IMR-90 (cell line): ENCODE measurements around the gene SYNM. TPM values are rescaled to one million over a fixed set of nuclear protein-coding genes. Genes with fewer than 3 reads are reported as not detected.

Source experiments
- ATAC-seq: fragments of 200-7000 bp; cut with Tn5 transposase; 2 replicates; pipeline ENCODE4 v1.9.1; 2020; ENCODE audit warnings: low read depth, mild to moderate bottlenecking, moderate library complexity
- BruUV-seq: library from RNA; stranded (reverse); fragments of 400-500 nt; replicated peaks from 2 replicates; lab custom pipeline; 2021; lab: Mats Ljungman, UMichigan
- CTCF ChIA-PET: fragments of 300-600 bp; formaldehyde crosslinking; extraction: SDS; loops from one replicate; lab custom pipeline; 2021; ENCODE audit warnings: antibody characterized with exemption; lab: Yijun Ruan, JAX
- POLR2A ChIA-PET: fragments of 300-600 bp; sonication (Branson Sonifier 250); formaldehyde crosslinking; loops from one replicate; lab custom pipeline; 2022; ENCODE audit warnings: antibody characterized with exemption; ENCODE audit not compliant: unreplicated experiment; lab: Charles Lee
- DNase-seq: peaks from one replicate; pipeline ENCODE4 v3.0.0; 2013
- H2AFZ ChIP-seq: replicated peaks from 2 replicates; pipeline ENCODE3; 2013; ENCODE audit warnings: low read length, mild to moderate bottlenecking; ENCODE audit not compliant: poor library complexity
- H2AK5ac ChIP-seq: 2 replicates; pipeline ENCODE4 v1.6.1; 2013; ENCODE audit warnings: low read depth, low read length, inconsistent platforms
- H2AK9ac ChIP-seq: replicated peaks from 2 replicates; pipeline ENCODE3; 2013; ENCODE audit warnings: mild to moderate bottlenecking, low read depth, low read length, moderate library complexity; ENCODE audit not compliant: poor library complexity
- H2BK120ac ChIP-seq: 2 replicates; pipeline ENCODE4 v1.6.1; 2013; ENCODE audit warnings: low read depth, low read length, inconsistent platforms
- H2BK15ac ChIP-seq: 3 replicates; pipeline ENCODE4 v1.6.1; 2013; ENCODE audit warnings: low read depth, low read length, inconsistent platforms
- H2BK20ac ChIP-seq: 2 replicates; pipeline ENCODE4 v1.6.1; 2013; ENCODE audit warnings: low read depth, mild to moderate bottlenecking, inconsistent platforms, low read length, moderate library complexity
- H2BK5ac ChIP-seq: 2 replicates; pipeline ENCODE4 v1.6.1; 2013; ENCODE audit warnings: mild to moderate bottlenecking, low read depth, low read length, inconsistent platforms; ENCODE audit not compliant: poor library complexity, severe bottlenecking
- H3K14ac ChIP-seq: replicated peaks from 2 replicates; pipeline ENCODE4 v1.6.1; 2013; ENCODE audit warnings: low read depth, low read length, inconsistent platforms
- H3K18ac ChIP-seq: 2 replicates; pipeline ENCODE4 v1.6.1; 2013; ENCODE audit warnings: low read depth, low read length, control low read depth
- H3K23ac ChIP-seq: 2 replicates; pipeline ENCODE4 v1.6.1; 2013; ENCODE audit warnings: low read depth, low read length, inconsistent platforms
- H3K27ac ChIP-seq: 2 replicates; pipeline ENCODE4 v1.5.1; 2013; ENCODE audit warnings: mild to moderate bottlenecking, control low read depth, low read length; ENCODE audit not compliant: insufficient read depth
- H3K27me3 ChIP-seq: 2 replicates; pipeline ENCODE4 v1.6.1; 2013; ENCODE audit warnings: low read length; ENCODE audit not compliant: control insufficient read depth, insufficient read depth
- H3K36me3 ChIP-seq: 2 replicates; pipeline ENCODE4 v1.6.1; 2013; ENCODE audit warnings: low read length, mixed read lengths; ENCODE audit not compliant: control insufficient read depth, insufficient read depth
- H3K4ac ChIP-seq: 2 replicates; pipeline ENCODE4 v1.6.1; 2013; ENCODE audit warnings: low read depth, low read length, inconsistent platforms
- H3K4me1 ChIP-seq: 2 replicates; pipeline ENCODE4 v1.6.1; 2013; ENCODE audit warnings: low read length, mixed read lengths; ENCODE audit not compliant: control insufficient read depth, insufficient read depth
- H3K4me2 ChIP-seq: 2 replicates; pipeline ENCODE4 v1.6.1; 2013; ENCODE audit warnings: low read depth, mild to moderate bottlenecking, control low read depth, low read length, moderate library complexity
- H3K4me3 ChIP-seq: 2 replicates; pipeline ENCODE4 v1.5.1; 2013; ENCODE audit warnings: low read depth, mild to moderate bottlenecking, control low read depth, low read length, moderate library complexity; ENCODE audit not compliant: insufficient read depth
- H3K56ac ChIP-seq: 2 replicates; pipeline ENCODE4 v1.6.1; 2013; ENCODE audit warnings: low read length, inconsistent platforms; ENCODE audit not compliant: insufficient read depth; ENCODE audit errors: extremely low read depth
- H3K79me1 ChIP-seq, 2 experiments: 2 replicates each; pipeline ENCODE4 v1.6.1; 2013; ENCODE audit warnings: low read length in 2 of 2, inconsistent platforms in 1 of 2, low read depth in 1 of 2
- H3K9ac ChIP-seq: 2 replicates; pipeline ENCODE4 v1.6.1; 2013; ENCODE audit warnings: low read depth, low read length, control low read depth
- H3K9me1 ChIP-seq: 2 replicates; pipeline ENCODE4 v1.6.1; 2013; ENCODE audit warnings: low read length, inconsistent platforms; ENCODE audit not compliant: insufficient read depth
- H3K9me3 ChIP-seq: 2 replicates; pipeline ENCODE4 v1.6.1; 2013; ENCODE audit warnings: low read length; ENCODE audit not compliant: control insufficient read depth, insufficient read depth
- H4K20me1 ChIP-seq: 2 replicates; pipeline ENCODE4 v1.6.1; 2013; ENCODE audit warnings: low read length, inconsistent platforms; ENCODE audit not compliant: insufficient read depth
- H4K5ac ChIP-seq: 2 replicates; pipeline ENCODE4 v1.6.1; 2013; ENCODE audit warnings: mild to moderate bottlenecking, low read depth, low read length, control low read depth
- H4K8ac ChIP-seq, 2 experiments: 2 replicates each; pipeline ENCODE4 v1.6.1; 2013; ENCODE audit warnings: low read depth in 2 of 2, low read length in 2 of 2, control low read depth in 1 of 2, inconsistent platforms in 1 of 2
- H4K91ac ChIP-seq: 2 replicates; pipeline ENCODE4 v1.6.1; 2013; ENCODE audit warnings: low read depth, low read length, inconsistent platforms; ENCODE audit not compliant: insufficient read depth
- BHLHE40 ChIP-seq: fragments of 150-350 bp; IDR thresholded peaks from 2 replicates; pipeline ENCODE4 v1.6.1; 2016; ENCODE audit warnings: mild to moderate bottlenecking, low read depth, low read length
- CEBPB ChIP-seq: IDR thresholded peaks from 2 replicates; pipeline ENCODE4 v1.6.1; 2012; ENCODE audit warnings: low read depth, low read length, improper control_type of control experiment
- CHD1 ChIP-seq: IDR thresholded peaks from 2 replicates; pipeline ENCODE4 v1.6.1; 2012; ENCODE audit warnings: low read depth, low read length, improper control_type of control experiment
- CTCF ChIP-seq: conservative IDR thresholded peaks from 2 replicates; pipeline ENCODE4 v1.5.1; 2012; ENCODE audit warnings: mild to moderate bottlenecking, low read depth, low read length, improper control_type of control experiment
- FOS ChIP-seq: fragments of 150-350 bp; IDR thresholded peaks from 2 replicates; pipeline ENCODE4 v1.6.1; 2016; ENCODE audit warnings: low read depth, low read length
- MAZ ChIP-seq: IDR thresholded peaks from 2 replicates; pipeline ENCODE4 v1.6.1; 2012; ENCODE audit warnings: low read depth, mild to moderate bottlenecking, low read length, improper control_type of control experiment, moderate library complexity, borderline replicate concordance
- NFE2L2 ChIP-seq: fragments of 150-350 bp; IDR thresholded peaks from 2 replicates; pipeline ENCODE4 v1.6.1; 2016; ENCODE audit warnings: low read depth, mild to moderate bottlenecking, low read length
- POLR2A ChIP-seq: IDR thresholded peaks from 2 replicates; pipeline ENCODE4 v1.6.1; 2012; ENCODE audit warnings: mild to moderate bottlenecking, low read depth, low read length
- RAD21 ChIP-seq: IDR thresholded peaks from 2 replicates; pipeline ENCODE4 v1.6.1; 2012; ENCODE audit warnings: low read length, improper control_type of control experiment
- RCOR1 ChIP-seq: IDR thresholded peaks from 2 replicates; pipeline ENCODE4 v1.6.1; 2012; ENCODE audit warnings: mild to moderate bottlenecking, low read length, improper control_type of control experiment; ENCODE audit not compliant: insufficient replicate concordance
- RFX5 ChIP-seq: IDR thresholded peaks from 2 replicates; pipeline ENCODE4 v1.8.0; 2012; ENCODE audit warnings: low read depth, mild to moderate bottlenecking, low read length, moderate library complexity
- SMC3 ChIP-seq: fragments of 150-350 bp; IDR thresholded peaks from 2 replicates; pipeline ENCODE4 v1.6.1; 2016; ENCODE audit warnings: low read depth, mild to moderate bottlenecking, antibody characterized with exemption, low read length, moderate library complexity
- USF2 ChIP-seq: fragments of 150-350 bp; IDR thresholded peaks from 2 replicates; pipeline ENCODE4 v1.6.1; 2017; ENCODE audit warnings: mild to moderate bottlenecking, antibody characterized with exemption, low read length, low read depth
- WGBS, 2 experiments: methylation state at CpG; one replicate each; pipeline versions ENCODE4 v1.1.5 to v1.1.7; 2013; ENCODE audit warnings: missing lambda C conversion rate in 2 of 2; ENCODE audit not compliant: insufficient read length in 1 of 2; ENCODE audit errors: extremely low coverage in 2 of 2; 5-methylcytosine and 5-hydroxymethylcytosine counted together
- dilution Hi-C: fragments of 300-500 bp; cut with HindIII; formaldehyde crosslinking; loops from one replicate; pipeline ENCODE4 v1.14.3; 2018; ENCODE audit warnings: low sequenced_read_pairs; ENCODE audit not compliant: unreplicated experiment
- in situ Hi-C: fragments of 300-500 bp; cut with MboI; formaldehyde crosslinking; loops from 3 replicates; pipeline ENCODE4 v1.14.3; 2019; ENCODE audit warnings: low sequenced_read_pairs, inconsistent platforms, mixed read lengths
- intact Hi-C: fragments of 100-400 bp; cut with micrococcal nuclease; formaldehyde crosslinking; loops from 2 replicates; pipeline ENCODE4 v1.10.0; 2022
- polyA plus RNA-seq, 3 experiments: library from polyadenylated mRNA; depleted of rRNA; stranded (reverse); fragments of >200 nt; gene quantifications; 2 replicates each; pipeline ENCODE4 v1.2.3, GENCODE V29; 2012; ENCODE audit warnings: low replicate concordance in 1 of 3
- total RNA-seq: library from RNA; depleted of rRNA; stranded (reverse); fragments of >200 nt; gene quantifications from 2 replicates; pipeline ENCODE4 v1.2.3, GENCODE V29; 2012
- TF ChIP-seq, protein P1 (sequence below): fragments of 150-350 bp; IDR thresholded peaks from 2 replicates; pipeline ENCODE4 v1.6.1; 2016; ENCODE audit warnings: low read depth, mild to moderate bottlenecking, low read length, moderate library complexity, borderline replicate concordance

Gene SYNM
- total and polyA plus RNA-seq, 2 of the 4 experiments (the other 2 are of a cell fraction), result 2.1 to 3.4 TPM

GRCh38 chr15:99115300-99116215 is 10.7 kb downstream of the SYNM start:
- H2AFZ ChIP-seq, result no peak overlapping the region
- no peak overlapping the region for H2AK5ac ChIP-seq
- H3K14ac ChIP-seq, result no peak overlapping the region
- dilution Hi-C loops, result loop anchor here (25.0 kb wide), 1 partner anchor 97 kb away; no protein-coding TSS in a partner anchor
- no peak overlapping the region for H3K4ac ChIP-seq
- no peak overlapping the region for H3K18ac ChIP-seq
- CTCF ChIA-PET, result interaction anchor here (0.7 kb wide), 1 partner anchor 14 kb away, joined by 3 read pairs; no protein-coding TSS in a partner anchor
- H2BK120ac ChIP-seq, result no peak overlapping the region
- POLR2A ChIA-PET, result no interaction called here
- H4K91ac ChIP-seq, result no peak overlapping the region
- H2BK20ac ChIP-seq, result no peak overlapping the region
- no peak overlapping the region for H4K5ac ChIP-seq
- H3K9ac ChIP-seq, result no peak overlapping the region
- H3K36me3 ChIP-seq, result peaks cover 2% of the 10 kb centered on the region; the same call in 1 of the 2 replicates
- no peaks in the 10 kb centered on the region for H3K27me3 ChIP-seq
- ATAC-seq (no peak), DNase-seq (no peak)
- H3K4me3 ChIP-seq, result no peak overlapping the region
- H2BK15ac ChIP-seq, result no peak overlapping the region
- H4K20me1 ChIP-seq, result no peaks in the 10 kb centered on the region
- H2BK5ac ChIP-seq, result no peak overlapping the region
- no peak overlapping the region for H3K56ac ChIP-seq
- H3K4me1 ChIP-seq, result peaks cover 1% of the 10 kb centered on the region; the same call in 1 of the 2 replicates
- WGBS, 2 experiments, result 75% methylated on average over 4 of the region's 11 CpGs; no CpG with 5 or more reads in 1 of the 2 experiments
- peak overlapping the region; percentile 42 for H2AK9ac ChIP-seq
- no peak overlapping the region for H4K8ac ChIP-seq
- peaks cover 0 to 6% of the 10 kb centered on the region in 2 experiments; a peak in 1 of 4 replicates for H3K79me1 ChIP-seq
- intact Hi-C loops, result no loop called here
- H3K9me1 ChIP-seq, result 0 out of 2 replicates have a peak, but pooled peaks cover 4% of the 10 kb centered on the region
- BruUV-seq, result no TSS peak
- in situ Hi-C loops, result loop anchor here (25.0 kb wide), 1 partner anchor 622 kb away; the partner anchor contains the start of gene LYSMD4
- H3K9me3 ChIP-seq, result no peaks in the 10 kb centered on the region
- no peak overlapping the region for H3K23ac ChIP-seq
- H3K27ac ChIP-seq, result no peak overlapping the region
- H3K4me2 ChIP-seq, result no peak overlapping the region
- TF ChIP-seq, protein P1, sequence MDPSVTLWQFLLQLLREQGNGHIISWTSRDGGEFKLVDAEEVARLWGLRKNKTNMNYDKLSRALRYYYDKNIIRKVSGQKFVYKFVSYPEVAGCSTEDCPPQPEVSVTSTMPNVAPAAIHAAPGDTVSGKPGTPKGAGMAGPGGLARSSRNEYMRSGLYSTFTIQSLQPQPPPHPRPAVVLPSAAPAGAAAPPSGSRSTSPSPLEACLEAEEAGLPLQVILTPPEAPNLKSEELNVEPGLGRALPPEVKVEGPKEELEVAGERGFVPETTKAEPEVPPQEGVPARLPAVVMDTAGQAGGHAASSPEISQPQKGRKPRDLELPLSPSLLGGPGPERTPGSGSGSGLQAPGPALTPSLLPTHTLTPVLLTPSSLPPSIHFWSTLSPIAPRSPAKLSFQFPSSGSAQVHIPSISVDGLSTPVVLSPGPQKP, result no peak
- TF ChIP-seq MAZ, result no peak
- no peak for TF ChIP-seq USF2
- no peak for TF ChIP-seq RFX5
- TF ChIP-seq CEBPB, result no peak
- no peak for TF ChIP-seq FOS
- no peak for TF ChIP-seq POLR2A
- no peak for TF ChIP-seq BHLHE40
- TF ChIP-seq RCOR1, result no peak
- TF ChIP-seq RAD21, result no peak
- no peak for TF ChIP-seq SMC3
- no peak for TF ChIP-seq CHD1
- no peak for TF ChIP-seq CTCF
- TF ChIP-seq NFE2L2, result no peak
